Loucy (cell line): Measurements from ENCODE around the gene DGCR2.

Source experiments
- H2AFZ ChIP-seq: fragments of 200-600 bp; sonication (generic); 2 replicates; pipeline ENCODE4 v1.6.0; 2016; ENCODE audit warnings: antibody characterized with exemption, mild to moderate bottlenecking, low read length, moderate library complexity
- H3F3A ChIP-seq: fragments of 200-600 bp; 2 replicates; pipeline ENCODE4 v1.6.0; 2016; ENCODE audit warnings: antibody characterized with exemption, low read depth, mild to moderate bottlenecking
- H3K27me3 ChIP-seq: fragments of 200-600 bp; sonication (generic); 2 replicates; pipeline ENCODE4 v1.6.1; 2014; ENCODE audit warnings: low read length, mild to moderate bottlenecking; ENCODE audit not compliant: insufficient read depth, poor library complexity, severe bottlenecking
- H3K36me3 ChIP-seq: fragments of 200-600 bp; sonication (generic); 2 replicates; pipeline ENCODE4 v1.6.1; 2016; ENCODE audit warnings: low read length; ENCODE audit not compliant: insufficient read depth
- H3K4me1 ChIP-seq: fragments of 200-600 bp; sonication (generic); 2 replicates; pipeline ENCODE4 v1.5.1; 2014; ENCODE audit warnings: low read length, mild to moderate bottlenecking; ENCODE audit not compliant: insufficient read depth, poor library complexity, severe bottlenecking
- H3K4me2 ChIP-seq: fragments of 200-600 bp; sonication (generic); 2 replicates; pipeline ENCODE4 v1.6.0; 2014; ENCODE audit warnings: antibody characterized with exemption, low read length, low read depth, mild to moderate bottlenecking; ENCODE audit not compliant: poor library complexity, severe bottlenecking
- H3K4me3 ChIP-seq: fragments of 200-600 bp; sonication (generic); 2 replicates; pipeline ENCODE4 v1.5.1; 2014; ENCODE audit warnings: low read length, mild to moderate bottlenecking, mixed read lengths; ENCODE audit not compliant: poor library complexity, severe bottlenecking
- H3K79me2 ChIP-seq: fragments of 200-600 bp; sonication (generic); 2 replicates; pipeline ENCODE4 v1.6.1; 2014; ENCODE audit warnings: low read length; ENCODE audit not compliant: insufficient read depth
- H3K9ac ChIP-seq: fragments of 200-600 bp; sonication (generic); 2 replicates; pipeline ENCODE4 v1.6.0; 2014; ENCODE audit warnings: mild to moderate bottlenecking, low read depth, low read length, moderate library complexity; ENCODE audit not compliant: poor library complexity, severe bottlenecking
- H3K9me2 ChIP-seq: fragments of 200-600 bp; sonication (generic); replicated peaks from 2 replicates; pipeline ENCODE4 v1.6.1; 2016; ENCODE audit warnings: low read depth, low read length, mixed read lengths
- H3K9me3 ChIP-seq: fragments of 200-600 bp; sonication (generic); 2 replicates; pipeline ENCODE4 v1.6.1; 2014; ENCODE audit warnings: mild to moderate bottlenecking, antibody characterized with exemption, low read length, low read depth; ENCODE audit not compliant: insufficient read depth
- H4K20me1 ChIP-seq: fragments of 200-600 bp; sonication (generic); 2 replicates; pipeline ENCODE4 v1.6.0; 2014; ENCODE audit warnings: antibody characterized with exemption, low read length, mild to moderate bottlenecking; ENCODE audit not compliant: insufficient read depth, poor library complexity, severe bottlenecking
- CTCF ChIP-seq: fragments of 200-600 bp; sonication (generic); conservative IDR thresholded peaks from 2 replicates; pipeline ENCODE4 v1.5.1; 2014; ENCODE audit warnings: mild to moderate bottlenecking, antibody characterized with exemption, low read length
- EZH2phosphoT487 ChIP-seq: fragments of 200-600 bp; IDR thresholded peaks from 2 replicates; pipeline ENCODE4 v1.6.1; 2018; ENCODE audit warnings: antibody characterized with exemption, mild to moderate bottlenecking, moderate library complexity, borderline replicate concordance

The DGCR2 gene

GRCh38 chr22:19094393-19094997 lies 27.7 kb downstream of the DGCR2 start:
- Histone ChIP-seq H3K4me2 (no peak overlapping the region), H3K9me2 (no peaks in the 10 kb centered on the region), H3K4me1 (no peaks in the 10 kb centered on the region), H3K27me3 (no peaks in the 10 kb centered on the region), H3K79me2 (peaks cover 44% of the 10 kb centered on the region), H3F3A (no peaks in the 10 kb centered on the region), H3K4me3 (no peak overlapping the region), H3K9ac (no peak overlapping the region), H4K20me1 (peaks cover 6% of the 10 kb centered on the region), H3K9me3 (no peaks in the 10 kb centered on the region), H2AFZ (no peak overlapping the region), H3K36me3 (peaks cover 13% of the 10 kb centered on the region; the same call in 1 of the 2 replicates)
- TF ChIP-seq CTCF (no peak), EZH2phosphoT487 (no peak)

- TF ChIP-seq EZH2phosphoT487, result no peak
- no peak for TF ChIP-seq CTCF
- Histone ChIP-seq H3K4me1 (no peaks in the 10 kb centered on the region), H3K4me2 (no peak overlapping the region), H3K27me3 (no peaks in the 10 kb centered on the region), H3F3A (no peaks in the 10 kb centered on the region), H2AFZ (no peak overlapping the region), H3K36me3 (peaks cover 14% of the 10 kb centered on the region; the same call in 1 of the 2 replicates), H3K9ac (no peak overlapping the region), H3K9me2 (no peaks in the 10 kb centered on the region), H4K20me1 (peaks cover 4% of the 10 kb centered on the region), H3K4me3 (no peak overlapping the region), H3K79me2 (peaks cover 29% of the 10 kb centered on the region), H3K9me3 (no peaks in the 10 kb centered on the region)
These were observed 29.5 kb downstream of the DGCR2 start for GRCh38 chr22:19092725-19093124.

- no peaks in the 10 kb centered on the region for H3K27me3 ChIP-seq
- H3K79me2 ChIP-seq, result peaks cover 21% of the 10 kb centered on the region
- H4K20me1 ChIP-seq, result peaks cover 4% of the 10 kb centered on the region
- H3K4me1 ChIP-seq, result peaks cover 10% of the 10 kb centered on the region
- H3K9me3 ChIP-seq, result no peaks in the 10 kb centered on the region
- no peaks in the 10 kb centered on the region for H3K9me2 ChIP-seq
- H3K36me3 ChIP-seq, result peaks cover 13% of the 10 kb centered on the region; the same call in 1 of the 2 replicates
- H2AFZ ChIP-seq, result no peak overlapping the region
- H3K9ac ChIP-seq, result no peak overlapping the region
- no peaks in the 10 kb centered on the region for H3F3A ChIP-seq
- no peak for TF ChIP-seq CTCF
- no peak for TF ChIP-seq EZH2phosphoT487
- no peak overlapping the region for H3K4me2 ChIP-seq
- no peak overlapping the region for H3K4me3 ChIP-seq
These were observed 31.6 kb downstream of the DGCR2 start for GRCh38 chr22:19090586-19091127.
